Neural cell (in vitro differentiated cells): Measurements from ENCODE around the gene TCIRG1. TPM values are rescaled to one million over a fixed set of nuclear protein-coding genes. Genes with fewer than 3 reads are reported as not detected.

Source experiments
- H2AFZ ChIP-seq: fragments of 200-600, 300-800 bp; sonication (generic), shearing (Covaris generic); 2 replicates; pipeline ENCODE4 v1.6.0; 2014; ENCODE audit warnings: low read depth, mild to moderate bottlenecking, antibody characterized with exemption, low read length, moderate library complexity
- H3F3A ChIP-seq: fragments of 200-600 bp; shearing (Covaris generic); 2 replicates; pipeline ENCODE4 v1.6.1; 2016; ENCODE audit warnings: mild to moderate bottlenecking, moderate library complexity, mixed read lengths, antibody characterized with exemption, low read length; ENCODE audit not compliant: insufficient read depth, poor library complexity, severe bottlenecking
- H3K27ac ChIP-seq: fragments of 200-600, 300-800 bp; sonication (generic), shearing (Covaris generic); 2 replicates; pipeline ENCODE4 v1.5.1; 2014; ENCODE audit warnings: mild to moderate bottlenecking, low read length, moderate library complexity
- H3K27me3 ChIP-seq: fragments of 300-800, 200-600 bp; sonication (generic), shearing (Covaris generic); 2 replicates; pipeline ENCODE4 v1.6.0; 2014; ENCODE audit warnings: mild to moderate bottlenecking, low read depth, low read length, moderate library complexity; ENCODE audit not compliant: insufficient read depth
- H3K36me3 ChIP-seq: fragments of 300-800, 200-600 bp; sonication (generic), shearing (Covaris generic); 2 replicates; pipeline ENCODE4 v1.5.1; 2014; ENCODE audit warnings: mild to moderate bottlenecking, antibody characterized with exemption, low read length, moderate library complexity; ENCODE audit not compliant: insufficient read depth
- H3K4me2 ChIP-seq: fragments of 300-800, 200-600 bp; sonication (generic), shearing (Covaris generic); 2 replicates; pipeline ENCODE4 v1.6.0; 2014; ENCODE audit warnings: mild to moderate bottlenecking, low read length
- H3K4me3 ChIP-seq: fragments of 300-800, 200-600 bp; sonication (generic), shearing (Covaris generic); 2 replicates; pipeline ENCODE4 v1.5.1; 2014; ENCODE audit warnings: mild to moderate bottlenecking, low read length, moderate library complexity
- H3K79me2 ChIP-seq: fragments of 200-600 bp; shearing (Covaris generic); replicated peaks from 2 replicates; pipeline ENCODE4 v1.6.0; 2014; ENCODE audit warnings: mild to moderate bottlenecking, low read length, moderate library complexity; ENCODE audit not compliant: insufficient read depth
- H3K9ac ChIP-seq: fragments of 300-800, 200-600 bp; sonication (generic), shearing (Covaris generic); 2 replicates; pipeline ENCODE4 v1.6.1; 2016; ENCODE audit warnings: mild to moderate bottlenecking, low read length, mixed read lengths
- H3K9me2 ChIP-seq: fragments of 200-600 bp; shearing (Covaris generic); 2 replicates; pipeline ENCODE4 v1.6.1; 2016; ENCODE audit warnings: mild to moderate bottlenecking, low read length, mixed read lengths; ENCODE audit not compliant: insufficient read depth
- H3K9me3 ChIP-seq: fragments of 200-600, 300-800 bp; sonication (generic), shearing (Covaris generic); 2 replicates; pipeline ENCODE4 v1.6.1; 2016; ENCODE audit warnings: mild to moderate bottlenecking, mixed run types, low read length, moderate library complexity, mixed read lengths
- H4K20me1 ChIP-seq: fragments of 200-600 bp; shearing (Covaris generic); 2 replicates; pipeline ENCODE4 v1.6.1; 2016; ENCODE audit warnings: mild to moderate bottlenecking, mixed run types; ENCODE audit not compliant: insufficient read depth
- CTCF ChIP-seq: fragments of 450-650 bp; IDR thresholded peaks from 2 replicates; pipeline ENCODE4 v1.5.1; 2014; ENCODE audit warnings: antibody characterized with exemption, mild to moderate bottlenecking, moderate library complexity; ENCODE audit not compliant: poor library complexity, severe bottlenecking
- EP300 ChIP-seq: fragments of 450-650 bp; conservative IDR thresholded peaks from 2 replicates; pipeline ENCODE4 v1.6.1; 2014; ENCODE audit warnings: antibody characterized with exemption, mild to moderate bottlenecking, moderate library complexity; ENCODE audit not compliant: poor library complexity, severe bottlenecking
- EZH2 ChIP-seq: fragments of 200-600, 300-800 bp; shearing (Covaris generic), sonication (generic); IDR thresholded peaks from 2 replicates; pipeline ENCODE4 v1.6.1; 2014; ENCODE audit warnings: antibody characterized with exemption, low read length, borderline replicate concordance, mild to moderate bottlenecking; ENCODE audit not compliant: insufficient read depth, poor library complexity, severe bottlenecking
- MXI1 ChIP-seq: fragments of 450-650 bp; conservative IDR thresholded peaks from 2 replicates; pipeline ENCODE4 v1.6.1; 2014; ENCODE audit warnings: antibody characterized with exemption, mild to moderate bottlenecking; ENCODE audit not compliant: poor library complexity, severe bottlenecking
- POLR2AphosphoS5 ChIP-seq: IDR thresholded peaks from 2 replicates; pipeline ENCODE4 v1.6.1; 2012
- RAD21 ChIP-seq: fragments of 450-650 bp; conservative IDR thresholded peaks from 2 replicates; pipeline ENCODE4 v1.6.1; 2014; ENCODE audit warnings: antibody characterized with exemption, mild to moderate bottlenecking, moderate library complexity
- REST ChIP-seq: IDR thresholded peaks from 2 replicates; pipeline ENCODE4 v1.6.1; 2012; ENCODE audit warnings: borderline replicate concordance
- SMC3 ChIP-seq: fragments of 450-650 bp; conservative IDR thresholded peaks from 2 replicates; pipeline ENCODE4 v1.6.1; 2014; ENCODE audit warnings: antibody characterized with exemption, mild to moderate bottlenecking, moderate library complexity; ENCODE audit not compliant: poor library complexity
- TAF1 ChIP-seq: IDR thresholded peaks from 2 replicates; pipeline ENCODE4 v1.6.1; 2012; ENCODE audit warnings: low read depth
- polyA plus RNA-seq: library from polyadenylated mRNA; depleted of rRNA; stranded (reverse); fragments of >200 nt; gene quantifications from 2 replicates; pipeline ENCODE4 v1.2.3, GENCODE V29; 2014

Gene TCIRG1
- polyA plus RNA-seq, 1 donor from 2014 or later = 1.8 TPM

GRCh38 chr11:68043349-68044144, 4.7 kb downstream of the TCIRG1 start:
- H3K27ac ChIP-seq = no peak overlapping the region
- no peaks in the 10 kb centered on the region for H3K36me3 ChIP-seq
- H2AFZ ChIP-seq = no peak overlapping the region
- no peaks in the 10 kb centered on the region for H3K79me2 ChIP-seq
- TF ChIP-seq RAD21 (no peak), EZH2 (no peak), POLR2AphosphoS5 (no peak), MXI1 (no peak), SMC3 (no peak), CTCF (no peak), TAF1 (no peak), REST (no peak), EP300 (no peak)
- H3K9me2 ChIP-seq = no peaks in the 10 kb centered on the region
- H4K20me1 ChIP-seq = no peaks in the 10 kb centered on the region
- no peaks in the 10 kb centered on the region for H3K27me3 ChIP-seq
- no peak overlapping the region for H3K4me2 ChIP-seq
- H3K4me3 ChIP-seq = no peak overlapping the region
- H3K9ac ChIP-seq = no peak overlapping the region
- H3K9me3 ChIP-seq = no peaks in the 10 kb centered on the region
- H3F3A ChIP-seq = no peaks in the 10 kb centered on the region

GRCh38 chr11:68044145-68044813, 5.5 kb downstream of the TCIRG1 start:
- no peaks in the 10 kb centered on the region for H3K36me3 ChIP-seq
- H3K27ac ChIP-seq = no peak overlapping the region
- no peaks in the 10 kb centered on the region for H3K9me2 ChIP-seq
- no peak overlapping the region for H3K4me3 ChIP-seq
- H3F3A ChIP-seq = no peaks in the 10 kb centered on the region
- no peak for TF ChIP-seq EP300
- TF ChIP-seq REST = no peak
- no peak for TF ChIP-seq EZH2
- no peak for TF ChIP-seq CTCF
- no peak for TF ChIP-seq SMC3
- TF ChIP-seq RAD21 = no peak
- TF ChIP-seq TAF1 = no peak
- no peak for TF ChIP-seq POLR2AphosphoS5
- TF ChIP-seq MXI1 = no peak
- H3K27me3 ChIP-seq = no peaks in the 10 kb centered on the region
- no peaks in the 10 kb centered on the region for H3K9me3 ChIP-seq
- H3K4me2 ChIP-seq = no peak overlapping the region
- no peak overlapping the region for H3K9ac ChIP-seq
- H4K20me1 ChIP-seq = no peaks in the 10 kb centered on the region
- H2AFZ ChIP-seq = no peak overlapping the region
- no peaks in the 10 kb centered on the region for H3K79me2 ChIP-seq
